ENCODE measurements around the gene MREG.

MREG gene

DNA sequence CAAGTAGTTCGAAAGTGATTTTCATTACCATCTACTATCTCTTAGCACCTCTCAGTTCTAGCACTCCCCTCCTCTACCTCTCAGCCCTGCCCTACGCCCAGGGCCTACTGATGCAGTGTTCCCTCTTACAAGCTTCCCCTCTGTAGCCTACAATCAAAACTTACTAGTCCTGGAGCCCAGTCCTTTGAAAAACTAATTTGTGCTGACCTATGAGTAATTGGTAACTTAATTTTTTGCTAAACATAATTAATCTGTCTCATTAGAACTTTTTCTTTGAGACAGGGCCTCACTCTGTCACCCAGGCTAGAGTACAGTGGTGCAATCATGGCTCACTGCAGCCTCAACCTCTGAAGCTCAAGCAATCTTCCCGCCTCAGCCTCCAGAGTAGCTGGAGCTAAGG is 44.9 kb downstream of the MREG start:
- intact Hi-C loops (cut with DNase I; ENCODE audit: low total_unique reads), result no loop called here
- Histone ChIP-seq H3K27ac (no peak overlapping the region), H3K27me3 (no peaks in the 10 kb centered on the region), H3K9me3 (no peaks in the 10 kb centered on the region), H3K4me1 (peaks cover 0 to 17% (median 0%) of the 10 kb centered on the region in 4 donors), H3K36me3 (no peaks in the 10 kb centered on the region), H3K4me3 (no peak overlapping the region)
- TF ChIP-seq, protein P1, sequence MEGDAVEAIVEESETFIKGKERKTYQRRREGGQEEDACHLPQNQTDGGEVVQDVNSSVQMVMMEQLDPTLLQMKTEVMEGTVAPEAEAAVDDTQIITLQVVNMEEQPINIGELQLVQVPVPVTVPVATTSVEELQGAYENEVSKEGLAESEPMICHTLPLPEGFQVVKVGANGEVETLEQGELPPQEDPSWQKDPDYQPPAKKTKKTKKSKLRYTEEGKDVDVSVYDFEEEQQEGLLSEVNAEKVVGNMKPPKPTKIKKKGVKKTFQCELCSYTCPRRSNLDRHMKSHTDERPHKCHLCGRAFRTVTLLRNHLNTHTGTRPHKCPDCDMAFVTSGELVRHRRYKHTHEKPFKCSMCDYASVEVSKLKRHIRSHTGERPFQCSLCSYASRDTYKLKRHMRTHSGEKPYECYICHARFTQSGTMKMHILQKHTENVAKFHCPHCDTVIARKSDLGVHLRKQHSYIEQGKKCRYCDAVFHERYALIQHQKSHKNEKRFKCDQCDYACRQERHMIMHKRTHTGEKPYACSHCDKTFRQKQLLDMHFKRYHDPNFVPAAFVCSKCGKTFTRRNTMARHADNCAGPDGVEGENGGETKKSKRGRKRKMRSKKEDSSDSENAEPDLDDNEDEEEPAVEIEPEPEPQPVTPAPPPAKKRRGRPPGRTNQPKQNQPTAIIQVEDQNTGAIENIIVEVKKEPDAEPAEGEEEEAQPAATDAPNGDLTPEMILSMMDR (IDR thresholded peaks at IDR 0.05), result no peak
- DNase-seq, result no peak

DNA sequence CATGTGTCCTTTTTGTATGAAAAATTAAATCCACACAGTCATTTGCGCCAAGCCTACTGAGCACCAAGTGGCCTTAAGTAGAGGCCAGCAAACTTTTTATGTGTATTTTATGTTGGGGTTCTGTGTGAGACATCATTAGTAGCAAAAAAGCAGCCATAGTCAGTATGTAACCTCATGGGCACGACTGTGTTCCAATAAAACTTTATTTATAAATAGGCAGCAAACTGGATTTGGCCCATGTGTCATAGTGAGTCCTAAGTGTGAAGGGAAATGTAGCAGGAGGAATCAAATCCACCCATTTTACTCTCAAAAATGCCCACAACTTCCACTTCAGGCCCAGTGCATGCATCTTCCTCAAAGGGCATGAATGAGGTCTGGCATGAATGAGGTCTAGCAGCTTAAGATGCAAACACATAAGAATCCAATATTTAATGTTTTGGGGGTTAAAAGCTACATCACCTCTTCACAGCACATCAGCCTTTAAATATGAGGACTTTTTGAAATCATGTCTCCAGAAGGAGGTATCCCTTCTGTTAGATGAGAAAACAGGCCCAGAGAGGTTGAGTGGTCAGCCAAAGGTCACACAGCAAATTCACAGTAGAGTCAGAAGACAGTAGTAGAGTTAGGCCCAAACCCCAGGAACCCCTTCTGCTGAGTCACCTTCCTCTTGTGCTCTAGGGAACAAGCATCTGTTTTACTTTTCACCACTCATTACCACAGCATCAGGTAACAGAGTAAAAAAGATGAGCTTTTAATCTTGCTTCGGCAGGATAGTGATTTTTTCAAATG is 45.6 kb downstream of the MREG start:
- Histone ChIP-seq H3K27ac (no peak overlapping the region), H3K4me3 (no peak overlapping the region), H3K9me3 (no peaks in the 10 kb centered on the region), H3K27me3 (no peaks in the 10 kb centered on the region), H3K36me3 (no peaks in the 10 kb centered on the region), H3K4me1 (peaks cover 0 to 10% (median 0%) of the 10 kb centered on the region in 4 donors)
- no peak for DNase-seq
- TF ChIP-seq, protein P1 (IDR thresholded peaks at IDR 0.05), result no peak
- intact Hi-C loops (cut with DNase I; ENCODE audit: low total_unique reads), result no loop called here

DNA sequence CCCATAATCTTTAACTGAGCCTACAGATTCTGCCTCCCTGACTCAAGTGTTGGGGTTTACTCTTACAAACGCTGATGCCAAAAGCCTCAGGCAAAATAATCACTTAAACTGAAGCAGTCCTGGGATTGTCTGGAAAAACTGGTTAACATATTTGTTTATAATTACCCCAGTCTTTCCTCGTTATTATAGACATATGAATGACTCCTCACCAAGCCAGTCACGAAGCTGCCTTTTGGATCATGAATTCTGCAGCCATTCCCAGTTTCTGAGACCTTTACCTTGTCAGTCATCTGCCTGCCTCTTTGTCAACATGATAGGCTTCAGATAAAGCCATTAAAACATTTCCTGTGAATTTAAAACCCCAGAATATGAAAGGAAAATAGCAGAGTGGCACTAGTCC is 46.4 kb downstream of the MREG start:
- intact Hi-C loops (cut with DNase I; ENCODE audit: low total_unique reads), result no loop called here
- Histone ChIP-seq H3K4me3 (no peak overlapping the region), H3K4me1 (peaks cover 0 to 18% (median 2%) of the 10 kb centered on the region in 4 donors), H3K36me3 (no peaks in the 10 kb centered on the region), H3K27ac (no peak overlapping the region), H3K9me3 (no peaks in the 10 kb centered on the region), H3K27me3 (no peaks in the 10 kb centered on the region)
- TF ChIP-seq, protein P1 (IDR thresholded peaks at IDR 0.05), result no peak
- DNase-seq, result no peak

DNA sequence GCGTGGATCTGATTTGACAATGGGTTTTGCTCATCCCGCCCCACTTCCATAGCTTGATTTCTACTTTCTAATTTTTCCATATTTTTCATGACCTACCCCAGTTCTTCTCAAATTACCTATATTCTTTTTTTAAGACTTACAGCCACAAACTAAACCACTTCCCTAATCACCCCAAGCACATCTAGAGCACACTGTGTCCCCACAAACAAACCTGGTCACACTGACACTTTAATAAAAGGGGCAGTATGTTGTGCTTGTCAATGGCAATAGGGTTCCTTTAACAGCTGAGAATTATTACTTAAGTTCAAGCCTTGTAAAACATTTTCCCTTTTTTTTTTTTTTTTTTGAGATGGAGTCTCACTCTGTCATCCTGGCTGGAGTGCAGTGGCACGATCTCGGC is 47.1 kb downstream of the MREG start:
- H3K9me3 ChIP-seq, result no peaks in the 10 kb centered on the region
- H3K27me3 ChIP-seq, result no peaks in the 10 kb centered on the region
- H3K4me3 ChIP-seq, result no peak overlapping the region
- peaks cover 0 to 24% (median 2%) of the 10 kb centered on the region in 4 donors for H3K4me1 ChIP-seq
- TF ChIP-seq, protein P1 (IDR thresholded peaks at IDR 0.05), result no peak
- intact Hi-C loops (cut with DNase I; ENCODE audit: low total_unique reads), result no loop called here
- H3K27ac ChIP-seq, result no peak overlapping the region
- DNase-seq, result no peak
- no peaks in the 10 kb centered on the region for H3K36me3 ChIP-seq

DNA sequence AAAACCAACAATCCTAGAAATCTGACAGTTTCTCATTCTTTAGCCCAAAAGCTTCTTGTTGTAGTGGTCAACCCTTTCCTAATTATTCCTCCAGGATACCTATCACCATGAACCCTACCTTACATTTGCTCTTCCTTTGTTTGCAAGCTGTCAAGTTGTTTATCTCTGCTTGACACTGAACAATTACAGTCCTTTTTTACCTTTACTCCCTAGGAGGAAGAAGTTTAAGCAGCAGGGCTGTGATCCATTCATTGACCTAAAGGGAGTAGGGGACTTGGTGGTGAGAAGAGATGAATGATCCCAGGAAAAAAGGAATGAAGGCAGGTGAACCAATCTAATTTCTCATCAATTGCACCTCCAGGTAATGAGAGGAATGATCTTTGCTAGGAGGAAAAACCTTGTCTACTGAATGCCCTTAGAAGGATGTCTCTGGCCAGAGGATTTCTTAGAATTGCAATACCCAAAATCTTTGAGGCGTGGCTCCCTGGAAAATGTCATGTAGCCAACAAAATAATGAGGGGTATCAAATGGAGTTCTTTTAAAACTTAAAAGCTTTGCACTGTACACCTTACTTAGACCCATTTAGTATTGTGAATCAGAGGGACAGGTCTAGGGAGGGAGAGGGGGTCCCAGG is 47.7 kb downstream of the MREG start:
- TF ChIP-seq, protein P1 (IDR thresholded peaks at IDR 0.05), result no peak
- Histone ChIP-seq H3K36me3 (no peaks in the 10 kb centered on the region), H3K9me3 (no peaks in the 10 kb centered on the region), H3K27me3 (no peaks in the 10 kb centered on the region), H3K4me1 (peaks cover 0 to 24% (median 2%) of the 10 kb centered on the region in 4 donors), H3K27ac (no peak overlapping the region), H3K4me3 (no peak overlapping the region)
- DNase-seq, result no peak
- intact Hi-C loops (cut with DNase I; ENCODE audit: low total_unique reads), result no loop called here

Data from tibial artery (tissue), 4 donors.